GM20000 (cell line): ENCODE measurements around the gene TEX35.

Source experiments
- DNase-seq: peaks from one replicate; pipeline ENCODE4 v3.0.0; 2012; ENCODE audit warnings: low spot score
- CTCF ChIP-seq: IDR thresholded peaks from 2 replicates; pipeline ENCODE4 v1.5.1; 2012; ENCODE audit warnings: mild to moderate bottlenecking, control low read depth; ENCODE audit errors: extremely low read depth, missing control alignments

Gene TEX35

GRCh38 chr1:178512566-178513277, at the start of gene TEX35:
Gene TEX35, plus strand, starts transcription at chr1:178513109. Its CDS starts 80 bp downstream, at chr1:178513189.
- DNase-seq: no peak
- no peak for TF ChIP-seq CTCF

DNA sequence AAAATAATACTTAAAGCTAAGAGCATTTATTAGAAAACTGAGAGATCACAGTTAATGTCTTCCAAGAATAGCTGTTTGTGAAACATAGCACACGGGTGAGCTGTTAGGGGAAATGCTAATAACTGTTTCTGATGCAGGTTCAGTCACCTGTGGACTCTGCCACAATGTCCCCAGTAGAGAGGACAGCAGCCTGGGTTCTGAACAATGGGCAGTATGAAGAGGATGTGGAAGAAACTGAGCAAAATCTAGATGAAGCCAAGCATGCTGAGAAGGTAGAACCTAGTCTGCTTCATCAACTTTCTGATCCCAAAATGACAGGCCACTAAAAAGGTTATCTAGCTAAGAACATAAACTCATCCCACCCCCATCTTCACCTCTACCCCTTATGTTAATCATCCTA, 48.8 kb upstream of the TEX35 start:
- TF ChIP-seq CTCF: no peak
- no peak for DNase-seq

DNA sequence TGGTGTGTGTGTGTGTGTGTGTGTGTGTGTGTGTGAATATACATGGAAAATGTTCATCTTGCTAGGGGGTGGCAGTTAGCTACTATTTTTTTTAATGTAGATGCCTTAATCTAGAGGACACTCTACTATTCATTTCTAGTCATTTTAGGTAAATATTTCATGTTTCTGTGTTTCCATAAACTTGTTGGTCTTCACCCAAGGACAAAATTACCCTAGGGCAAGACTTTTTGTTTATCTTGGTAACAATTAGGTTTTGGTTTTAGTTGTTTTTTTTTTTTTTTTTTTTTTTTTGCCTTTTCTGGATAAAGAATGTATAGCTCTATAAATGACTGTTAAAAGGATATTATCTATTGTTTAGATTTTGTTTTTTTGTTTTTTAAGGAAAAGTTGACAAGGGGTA, 48.3 kb upstream of the TEX35 start:
- DNase-seq: no peak
- TF ChIP-seq CTCF: no peak

DNA sequence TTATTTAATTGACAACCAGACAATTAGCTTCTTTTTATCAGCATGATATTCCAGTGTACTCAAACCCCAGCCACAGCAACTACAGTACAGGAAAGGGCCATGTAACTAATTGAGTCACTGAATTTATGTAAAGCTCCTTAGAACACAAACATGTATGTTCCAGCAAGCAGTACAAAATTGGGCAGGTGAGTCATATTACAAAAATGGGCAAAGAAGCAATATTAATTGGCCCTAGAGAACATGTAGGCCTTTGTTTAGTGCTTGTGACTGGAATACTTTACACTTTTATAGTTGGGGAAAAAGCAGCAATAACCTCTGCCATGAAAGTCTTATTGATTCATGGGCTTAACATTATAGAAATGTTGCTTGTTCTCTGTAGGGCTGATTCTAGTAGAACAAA, 47.9 kb upstream of the TEX35 start:
- no peak for TF ChIP-seq CTCF
- no peak for DNase-seq

DNA sequence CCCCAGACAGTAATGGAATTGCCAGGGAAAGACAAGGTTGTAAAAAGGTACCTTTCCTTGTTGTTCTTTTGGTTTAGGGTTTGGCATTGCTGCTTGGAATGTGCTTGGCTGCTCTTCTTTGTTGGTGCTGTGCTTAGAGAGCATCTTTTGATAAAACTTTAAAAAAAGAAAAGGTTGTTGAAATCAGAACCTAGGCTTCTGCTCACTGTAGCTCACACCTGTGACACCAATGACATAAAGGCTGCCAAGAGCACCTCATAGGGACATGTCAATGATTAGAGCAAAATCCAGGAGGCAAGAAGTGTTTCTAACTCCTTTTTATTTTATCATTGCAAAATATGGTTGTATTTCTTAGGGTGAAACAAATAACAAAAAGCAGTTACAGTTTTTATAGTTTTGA, 45.1 kb upstream of the TEX35 start:
- TF ChIP-seq CTCF: no peak
- DNase-seq: no peak

- no peak for DNase-seq
- TF ChIP-seq CTCF: no peak
Measured at GRCh38 chr1:178470411-178470960, 42.4 kb upstream of the TEX35 start.

- no peak for TF ChIP-seq CTCF
- no peak for DNase-seq
Measured at GRCh38 chr1:178472531-178472930, 40.4 kb upstream of the TEX35 start.
